Endothelial cell of umbilical vein (primary cell): ENCODE results near the gene LCLAT1. TPM values are rescaled to one million over a fixed set of nuclear protein-coding genes. Genes with fewer than 3 reads are reported as not detected.

Experiments used
- BruUV-seq: library from RNA; stranded (reverse); fragments of 400-500 nt; replicated peaks from 2 replicates; lab custom pipeline; 2021; lab: Mats Ljungman, UMichigan
- CTCF ChIA-PET: fragments of 300-600, 350-600 bp; sonication (Branson Sonifier 250); formaldehyde crosslinking; loops from one replicate; lab custom pipeline; 2021; ENCODE audit warnings: antibody characterized with exemption, inconsistent platforms; lab: Charles Lee
- POLR2A ChIA-PET: fragments of 300-600, 350-600 bp; sonication (Branson Sonifier 250); formaldehyde crosslinking; loops from one replicate; lab custom pipeline; 2021; ENCODE audit warnings: antibody characterized with exemption, inconsistent platforms; lab: Charles Lee
- DNase-seq: peaks from one replicate; pipeline ENCODE4 v3.0.0-alpha.2; 2011; ENCODE audit warnings: low read depth, low spot score
- FAIRE-seq: peaks from 2 replicates; lab custom pipeline; 2011; peaks lifted over from hg19 to GRCh38; lab: Jason Lieb, UNC
- H2AFZ ChIP-seq: 2 replicates; pipeline ENCODE4 v1.6.0; 2012; ENCODE audit warnings: low read depth, low read length, control low read depth, inconsistent platforms
- H3K27ac ChIP-seq: 2 replicates; pipeline ENCODE4 v1.5.1; 2011; ENCODE audit warnings: low read depth, mild to moderate bottlenecking, control low read depth, low read length, moderate library complexity; ENCODE audit not compliant: insufficient read depth
- H3K27me3 ChIP-seq, 2 experiments: 2 replicates each; pipeline versions ENCODE4 v1.6.0 to v1.6.1; 2011; ENCODE audit warnings: low read length in 2 of 2, mixed read lengths in 1 of 2; ENCODE audit not compliant: control insufficient read depth in 2 of 2, insufficient read depth in 2 of 2
- H3K36me3 ChIP-seq, 2 experiments: 2 replicates in 1 of 2; 3 replicates in 1 of 2; pipeline ENCODE4 v1.5.1; 2011; ENCODE audit warnings: low read length in 2 of 2, mild to moderate bottlenecking in 1 of 2, moderate library complexity in 1 of 2; ENCODE audit not compliant: control insufficient read depth in 2 of 2, insufficient read depth in 2 of 2; ENCODE audit errors: extremely low read depth in 1 of 2
- H3K4me1 ChIP-seq: 3 replicates; pipeline ENCODE4 v1.5.1; 2011; ENCODE audit warnings: mild to moderate bottlenecking, low read length; ENCODE audit not compliant: control insufficient read depth, insufficient read depth; ENCODE audit errors: extremely low read depth
- H3K4me2 ChIP-seq: 2 replicates; pipeline ENCODE4 v1.6.1; 2011; ENCODE audit warnings: low read length, control low read depth, mixed read lengths; ENCODE audit not compliant: insufficient read depth
- H3K4me3 ChIP-seq, 3 experiments: fragments of 200-600 bp in 1 of 3; sonication (generic), shearing (Covaris generic) in 1 of 3; replicated peaks in 1 of 3; 2 replicates each; pipeline ENCODE4 v1.5.1; 2011 to 2016; ENCODE audit warnings: control low read depth in 3 of 3, low read length in 3 of 3, mild to moderate bottlenecking in 2 of 3, inconsistent platforms in 1 of 3, low read depth in 1 of 3, moderate library complexity in 1 of 3; ENCODE audit not compliant: insufficient read depth in 1 of 3
- H3K79me2 ChIP-seq: 2 replicates; pipeline ENCODE4 v1.6.0; 2012; ENCODE audit warnings: low read length, inconsistent platforms; ENCODE audit not compliant: control insufficient read depth, insufficient read depth
- H3K9ac ChIP-seq: replicated peaks from 2 replicates; pipeline ENCODE3; 2011; ENCODE audit warnings: low read length, control low read depth; ENCODE audit not compliant: insufficient read depth; ENCODE audit errors: extremely low read depth
- H3K9me1 ChIP-seq: replicated peaks from 3 replicates; pipeline ENCODE4 v1.6.0; 2011; ENCODE audit warnings: mild to moderate bottlenecking, low read length; ENCODE audit not compliant: control insufficient read depth, insufficient read depth; ENCODE audit errors: extremely low read depth
- H3K9me3 ChIP-seq: replicated peaks from 2 replicates; pipeline ENCODE4 v1.5.1; 2012; ENCODE audit warnings: low read length, inconsistent platforms; ENCODE audit not compliant: control insufficient read depth, insufficient read depth
- H4K20me1 ChIP-seq: replicated peaks from 2 replicates; pipeline ENCODE3; 2011; ENCODE audit warnings: mild to moderate bottlenecking, low read length; ENCODE audit not compliant: control insufficient read depth, insufficient read depth; ENCODE audit errors: extremely low read depth
- CTCF ChIP-seq, 2 donors: IDR thresholded peaks; 1 replicate in 1 of 2; 2 replicates in 1 of 2; pipeline ENCODE4 v1.5.1; 2011; ENCODE audit warnings: low read length in 2 of 2, mild to moderate bottlenecking in 2 of 2, moderate library complexity in 2 of 2, control low read depth in 1 of 2, inconsistent platforms in 1 of 2, low read depth in 1 of 2; ENCODE audit not compliant: insufficient read depth in 1 of 2; ENCODE audit errors: extremely low read depth in 1 of 2
- EZH2 ChIP-seq: IDR thresholded peaks from 2 replicates; pipeline ENCODE4 v1.6.1; 2012; ENCODE audit warnings: borderline replicate concordance, low read depth, mild to moderate bottlenecking, moderate library complexity, low read length, inconsistent platforms; ENCODE audit not compliant: severe bottlenecking
- FOS ChIP-seq: IDR thresholded peaks from 2 replicates; pipeline ENCODE4 v1.6.1; 2011; ENCODE audit warnings: mild to moderate bottlenecking, low read length, moderate library complexity, borderline replicate concordance; ENCODE audit not compliant: insufficient read depth
- GATA2 ChIP-seq: IDR thresholded peaks from 2 replicates; pipeline ENCODE4 v1.7.0; 2011; ENCODE audit warnings: low read depth, mild to moderate bottlenecking, moderate library complexity, mixed read lengths, low read length; ENCODE audit not compliant: insufficient read length, insufficient read depth
- JUN ChIP-seq: IDR thresholded peaks from 2 replicates; pipeline ENCODE4 v1.6.1; 2011; ENCODE audit warnings: borderline replicate concordance, low read depth; ENCODE audit not compliant: insufficient read length, insufficient read depth
- MAX ChIP-seq: IDR thresholded peaks from 2 replicates; pipeline ENCODE4 v1.6.1; 2011; ENCODE audit not compliant: insufficient read depth, insufficient read length
- MYC ChIP-seq: IDR thresholded peaks from one replicate; pipeline ENCODE4 v1.6.1; 2011; ENCODE audit warnings: mild to moderate bottlenecking, low read depth, low read length
- POLR2A ChIP-seq: IDR thresholded peaks from 2 replicates; pipeline ENCODE4 v1.6.1; 2012; ENCODE audit warnings: low read depth, mild to moderate bottlenecking, control low read depth, low read length
- POLR2AphosphoS5 ChIP-seq: IDR thresholded peaks from 2 replicates; pipeline ENCODE4 v1.6.1; 2012; ENCODE audit warnings: low read depth, mild to moderate bottlenecking, control low read depth, low read length, moderate library complexity; ENCODE audit not compliant: insufficient read depth
- dilution Hi-C: fragments of 300-500 bp; cut with MboI; formaldehyde crosslinking; loops from one replicate; pipeline ENCODE4 v1.15.0; 2019; ENCODE audit warnings: low sequenced_read_pairs; ENCODE audit not compliant: extremely low pct_ligation_motif_present
- intact Hi-C: fragments of 100-400 bp; cut with micrococcal nuclease; formaldehyde crosslinking; loops from one replicate; pipeline ENCODE4 v1.10.0; 2022
- polyA plus RNA-seq, 4 experiments: library from polyadenylated mRNA; depleted of rRNA in 3 of 4; stranded (reverse) in 3 of 4; unstranded in 1 of 4; fragments of >200 nt; gene quantifications; 2 replicates each; pipeline versions ENCODE4 v1.2.1 to v1.2.3, GENCODE V29; 2011 to 2012; ENCODE audit warnings: missing spikeins in 1 of 4
- total RNA-seq: library from RNA; stranded (reverse); gene quantifications from 2 replicates; pipeline ENCODE4 v1.2.3, GENCODE V29; 2021

Gene LCLAT1
- total and polyA plus RNA-seq, 2 donors (not counting 3 experiments of a cell fraction or from before 2014, with no cell fraction given): 6.1 to 20.8 TPM

GRCh38 chr2:30421604-30422443 lies 25.2 kb upstream of the LCLAT1 start:
- ChIA-PET POLR2A (no interaction called here), CTCF (interaction anchor here (1.0 kb wide), 1 partner anchor 29 kb away, joined by 3 read pairs; no protein-coding TSS in a partner anchor)
- H3K79me2 ChIP-seq: no peaks in the 10 kb centered on the region
- BruUV-seq: no TSS peak
- no peaks in the 10 kb centered on the region for H3K9me3 ChIP-seq
- H3K9me1 ChIP-seq: no peaks in the 10 kb centered on the region
- dilution Hi-C loops (no loop called here), intact Hi-C loops (no loop called here)
- no peak overlapping the region for H3K9ac ChIP-seq
- no peaks in the 10 kb centered on the region for H4K20me1 ChIP-seq
- no peaks in the 10 kb centered on the region for H3K27me3 ChIP-seq
- no peak overlapping the region for H3K27ac ChIP-seq
- no peak for DNase-seq
- TF ChIP-seq CTCF (IDR thresholded peaks at IDR 0.05; ENCODE audit: extremely low read depth in 1 of 2, insufficient read depth in 1 of 2, low read depth in 1 of 2, low read length in 2 of 2) (no peak), POLR2AphosphoS5 (no peak)
- H3K36me3 ChIP-seq: no peaks in the 10 kb centered on the region
- H3K4me2 ChIP-seq: no peak overlapping the region
- H3K4me3 ChIP-seq: no peak overlapping the region
- no peaks in the 10 kb centered on the region for H3K4me1 ChIP-seq
- peak; percentile 31 for FAIRE-seq
- H2AFZ ChIP-seq: no peak overlapping the region

- Histone ChIP-seq H3K4me2 (no peak overlapping the region), H3K9me1 (no peaks in the 10 kb centered on the region), H3K36me3 (no peaks in the 10 kb centered on the region), H3K79me2 (no peaks in the 10 kb centered on the region), H3K27ac (no peak overlapping the region), H3K27me3 (no peaks in the 10 kb centered on the region), H3K9ac (no peak overlapping the region), H4K20me1 (no peaks in the 10 kb centered on the region), H3K4me1 (no peaks in the 10 kb centered on the region), H3K9me3 (no peaks in the 10 kb centered on the region), H3K4me3 (no peak overlapping the region), H2AFZ (no peak overlapping the region)
- DNase-seq (no peak), FAIRE-seq (no peak)
- intact Hi-C loops: no loop called here
- TF ChIP-seq GATA2: no peak
- no peak for TF ChIP-seq POLR2A
- TF ChIP-seq EZH2: no peak
- no peak for TF ChIP-seq MYC
- no peak for TF ChIP-seq CTCF (IDR thresholded peaks at IDR 0.05; ENCODE audit: extremely low read depth in 1 of 2, insufficient read depth in 1 of 2, low read depth in 1 of 2, low read length in 2 of 2)
- TF ChIP-seq POLR2AphosphoS5: no peak
- no peak for TF ChIP-seq MAX
- TF ChIP-seq FOS: no peak
- no peak for TF ChIP-seq JUN
- POLR2A ChIA-PET: no interaction called here
- dilution Hi-C loops: no loop called here
- BruUV-seq: no TSS peak
- CTCF ChIA-PET: no interaction called here
These were observed 24.5 kb upstream of the LCLAT1 start for GRCh38 chr2:30422444-30423040.
